NCI-H345 (cell line): Measurements from ENCODE around the gene CCDC38.
A peak's percentile ranks its signal among the peaks of the same experiment; 100 is the strongest.
"Not testable (repeated sequence)": the region's sequence is repeated elsewhere in the genome, so short reads cannot be mapped to it uniquely, and the experiment has no call there.

ENCODE experiments used
- DNase-seq: peaks from one replicate; lab custom pipeline; 2025; lab: John Stamatoyannopoulos, UW

Gene CCDC38

GRCh38 chr12:95882080-95882479, 60.3 kb downstream of the CCDC38 start:
- DNase-seq, result no peak

- peak; percentile 73 for DNase-seq
These were observed 61.0 kb downstream of the CCDC38 start for GRCh38 chr12:95881331-95881955.

GRCh38 chr12:95880895-95881294, 61.5 kb downstream of the CCDC38 start:
- DNase-seq, result no peak

- DNase-seq, result no peak
These were observed 64.8 kb downstream of the CCDC38 start for GRCh38 chr12:95877622-95878021.

- no peak for DNase-seq
These were observed 68.0 kb downstream of the CCDC38 start for GRCh38 chr12:95874452-95874851.

- no peak for DNase-seq
These were observed 71.5 kb downstream of the CCDC38 start for GRCh38 chr12:95870897-95871296.

GRCh38 chr12:95863337-95863736, 79.1 kb downstream of the CCDC38 start:
- DNase-seq, result no peak

GRCh38 chr12:95862038-95862437, 80.4 kb downstream of the CCDC38 start:
- DNase-seq, result no peak

- DNase-seq, result no peak
These were observed 82.2 kb downstream of the CCDC38 start for GRCh38 chr12:95859947-95860850.

GRCh38 chr12:95859344-95859816, 83.0 kb downstream of the CCDC38 start:
- no peak for DNase-seq

GRCh38 chr12:95858451-95859343, 83.7 kb downstream of the CCDC38 start, which contains the start of gene SNRPF:
SNRPF (plus strand) TSS chr12:95858952; CDS start chr12:95859074, 122 bp downstream.
- peak; percentile 96 for DNase-seq

GRCh38 chr12:95857799-95858198, 84.6 kb downstream of the CCDC38 start:
- DNase-seq, result no peak

GRCh38 chr12:95857156-95857555, 85.3 kb downstream of the CCDC38 start:
- no peak for DNase-seq

GRCh38 chr12:95852133-95852532, 90.3 kb downstream of the CCDC38 start:
- DNase-seq, result no peak

- no peak for DNase-seq
These were observed 90.8 kb downstream of the CCDC38 start for GRCh38 chr12:95851606-95852005.

- peak; percentile 19 for DNase-seq
These were observed 93.6 kb downstream of the CCDC38 start for GRCh38 chr12:95848575-95849388.

- DNase-seq, result not testable (repeated sequence)
These were observed 100.0 kb downstream of the CCDC38 start for GRCh38 chr12:95842426-95842825.

GRCh38 chr12:95838125-95838524, 104.3 kb downstream of the CCDC38 start:
- no peak for DNase-seq

GRCh38 chr12:95837240-95838038, 105.0 kb downstream of the CCDC38 start:
- no peak for DNase-seq

GRCh38 chr12:95836630-95837239, 105.7 kb downstream of the CCDC38 start:
- no peak for DNase-seq
